HG02610 (cell line): ENCODE results near the gene CHAC1.
"Not testable (repeated sequence)": the region's sequence is repeated elsewhere in the genome, so short reads cannot be mapped to it uniquely, and the experiment has no call there.

Source experiments
- ATAC-seq: cut with Tn5 transposase; IDR thresholded peaks from one replicate; pipeline ENCODE4 v1.9.1; 2021; ENCODE audit warnings: mild to moderate bottlenecking, moderate library complexity; ENCODE audit not compliant: unreplicated experiment

Gene CHAC1

GRCh38 chr15:40936709-40937666, 16.3 kb upstream of the CHAC1 start:
- no peak for ATAC-seq

DNA sequence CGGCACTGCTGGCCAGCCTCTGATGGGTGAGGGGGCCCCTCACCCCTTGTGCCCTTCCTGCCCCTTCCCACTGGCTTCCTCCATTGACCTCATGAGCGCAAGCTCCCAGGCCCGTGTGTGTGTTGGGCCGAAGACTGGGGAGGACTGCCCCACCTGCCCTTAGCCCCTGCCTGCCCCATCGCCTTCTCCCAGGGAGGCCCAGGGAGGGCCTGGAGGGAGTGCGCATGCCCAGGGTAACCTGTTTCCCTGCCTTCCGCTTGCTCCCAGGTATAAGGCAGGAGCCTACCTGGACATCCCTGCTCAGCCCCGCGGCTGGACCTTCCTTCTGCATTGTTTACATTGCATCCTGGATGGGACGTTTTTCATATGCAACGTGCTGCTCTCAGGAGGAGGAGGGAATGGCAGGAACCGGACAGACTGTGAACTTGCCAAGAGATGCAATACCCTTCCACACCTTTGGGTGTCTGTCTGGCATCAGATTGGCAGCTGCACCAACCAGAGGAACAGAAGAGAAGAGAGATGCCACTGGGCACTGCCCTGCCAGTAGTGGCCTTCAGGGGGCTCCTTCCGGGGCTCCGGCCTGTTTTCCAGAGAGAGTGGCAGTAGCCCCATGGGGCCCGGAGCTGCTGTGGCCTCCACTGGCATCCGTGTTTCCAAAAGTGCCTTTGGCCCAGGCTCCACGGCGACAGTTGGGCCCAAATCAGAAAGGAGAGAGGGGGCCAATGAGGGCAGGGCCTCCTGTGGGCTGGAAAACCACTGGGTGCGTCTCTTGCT, 15.3 kb upstream of the CHAC1 start:
- ATAC-seq: no peak

DNA sequence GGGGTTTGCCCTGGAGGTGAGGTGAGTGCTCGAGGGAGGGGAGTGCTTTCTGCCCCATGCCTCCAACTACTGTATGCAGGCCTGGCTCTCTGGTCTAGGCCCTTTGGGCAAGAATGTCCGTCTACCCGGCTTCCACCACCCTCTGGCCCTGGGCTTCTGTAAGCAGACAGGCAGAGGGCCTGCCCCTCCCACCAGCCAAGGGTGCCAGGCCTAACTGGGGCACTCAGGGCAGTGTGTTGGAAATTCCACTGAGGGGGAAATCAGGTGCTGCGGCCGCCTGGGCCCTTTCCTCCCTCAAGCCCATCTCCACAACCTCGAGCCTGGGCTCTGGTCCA, 14.8 kb upstream of the CHAC1 start:
- no peak for ATAC-seq

- ATAC-seq: no peak
Measured at GRCh38 chr15:40940296-40940801, 12.9 kb upstream of the CHAC1 start.

GRCh38 chr15:40941068-40941527, 12.2 kb upstream of the CHAC1 start:
- peak; percentile 2 for ATAC-seq

- ATAC-seq: peak; percentile 64
Measured at GRCh38 chr15:40941528-40942336, 11.5 kb upstream of the CHAC1 start.

DNA sequence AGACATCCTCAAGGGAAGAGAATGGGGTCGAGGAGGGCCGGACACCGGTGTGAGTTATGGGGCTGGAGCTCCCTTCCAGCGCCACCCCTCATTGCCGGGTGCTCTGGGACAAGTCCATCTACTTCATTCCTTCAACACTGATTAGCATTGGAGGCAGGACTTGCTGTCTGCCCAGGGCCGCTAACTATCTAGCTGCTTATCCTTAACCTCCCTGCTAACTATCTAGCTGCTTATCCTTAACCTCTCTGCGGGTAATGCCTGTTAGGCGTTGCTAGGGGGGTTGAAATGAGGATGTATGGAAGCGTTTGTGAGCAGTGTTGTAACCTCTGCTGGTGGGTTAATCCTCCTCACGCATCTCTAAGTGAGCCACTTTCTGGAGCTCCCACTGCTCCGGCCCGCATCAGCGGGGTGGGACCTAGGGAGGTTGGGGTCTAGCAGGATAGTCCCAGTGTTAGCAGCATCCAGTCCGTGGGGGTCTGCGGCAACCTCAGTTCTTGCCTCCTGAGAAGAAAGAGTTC, 10.9 kb upstream of the CHAC1 start:
- no peak for ATAC-seq

- ATAC-seq: no peak
Measured at GRCh38 chr15:40942878-40943277, 10.4 kb upstream of the CHAC1 start.

DNA sequence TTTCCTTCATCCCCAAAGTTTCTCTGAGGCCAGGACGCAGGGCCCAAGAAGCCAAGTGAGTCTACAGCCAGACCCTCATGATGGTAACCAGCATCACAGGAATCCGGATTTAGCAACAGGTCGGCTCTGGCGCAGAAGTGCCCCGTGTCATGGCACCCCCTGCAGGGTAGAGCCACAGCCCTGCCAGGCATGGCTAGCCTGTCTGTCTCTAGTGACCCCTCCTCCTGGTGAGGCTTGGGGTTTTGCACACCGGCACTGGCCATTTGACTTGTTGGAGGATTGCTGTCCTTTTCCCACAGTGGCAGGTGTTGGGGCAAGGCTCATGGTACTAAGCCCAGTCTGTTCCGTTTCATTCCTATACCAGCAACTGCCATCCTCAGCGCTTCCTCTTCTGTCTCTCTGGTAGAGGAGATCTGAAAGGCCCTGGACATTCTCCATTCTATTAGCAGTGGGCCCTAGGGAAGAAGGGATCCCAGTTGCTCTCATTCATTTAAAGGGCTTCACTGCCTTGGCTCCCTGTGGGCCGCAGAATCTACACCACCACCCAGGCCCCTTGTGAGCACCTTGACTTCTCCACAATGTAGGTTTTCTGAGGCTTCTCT, 9.4 kb upstream of the CHAC1 start:
- ATAC-seq: no peak

DNA sequence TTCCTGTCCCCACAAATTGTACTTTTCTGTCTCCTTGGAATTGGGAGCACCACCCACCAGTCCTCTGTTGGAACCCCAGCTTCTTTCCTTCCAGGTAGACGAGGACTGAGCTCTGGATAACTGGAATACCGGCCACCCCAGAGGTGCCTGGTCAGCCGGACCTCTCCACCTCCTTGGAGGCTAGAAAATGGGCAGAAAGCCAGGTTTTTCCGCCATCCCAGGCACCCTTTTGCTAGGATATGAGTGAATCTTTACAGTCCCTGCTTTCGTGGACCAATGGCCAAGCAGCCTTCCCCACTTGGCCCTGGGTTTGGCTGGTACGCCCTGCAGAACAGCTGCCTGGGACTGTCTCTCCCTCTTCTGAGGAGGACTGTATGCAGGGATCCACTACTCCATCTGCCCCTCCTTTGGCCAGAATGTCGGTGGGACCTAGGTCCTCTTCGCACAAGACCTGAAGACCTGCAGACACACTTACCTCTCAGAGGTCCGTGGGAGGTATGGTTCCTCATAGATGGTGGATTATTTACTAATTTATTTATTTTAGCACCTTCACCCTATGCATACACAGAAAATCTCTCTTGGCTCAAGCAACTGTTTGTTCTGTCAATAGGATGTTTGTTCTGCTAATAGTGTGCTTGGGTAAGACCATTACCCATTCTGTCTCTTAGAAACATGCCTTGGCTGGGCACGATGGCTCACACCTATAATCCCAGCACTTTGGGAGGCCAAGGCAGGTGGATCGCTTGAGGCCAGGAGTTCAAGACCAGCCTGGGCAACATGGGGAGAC, 8.6 kb upstream of the CHAC1 start:
- ATAC-seq: no peak

DNA sequence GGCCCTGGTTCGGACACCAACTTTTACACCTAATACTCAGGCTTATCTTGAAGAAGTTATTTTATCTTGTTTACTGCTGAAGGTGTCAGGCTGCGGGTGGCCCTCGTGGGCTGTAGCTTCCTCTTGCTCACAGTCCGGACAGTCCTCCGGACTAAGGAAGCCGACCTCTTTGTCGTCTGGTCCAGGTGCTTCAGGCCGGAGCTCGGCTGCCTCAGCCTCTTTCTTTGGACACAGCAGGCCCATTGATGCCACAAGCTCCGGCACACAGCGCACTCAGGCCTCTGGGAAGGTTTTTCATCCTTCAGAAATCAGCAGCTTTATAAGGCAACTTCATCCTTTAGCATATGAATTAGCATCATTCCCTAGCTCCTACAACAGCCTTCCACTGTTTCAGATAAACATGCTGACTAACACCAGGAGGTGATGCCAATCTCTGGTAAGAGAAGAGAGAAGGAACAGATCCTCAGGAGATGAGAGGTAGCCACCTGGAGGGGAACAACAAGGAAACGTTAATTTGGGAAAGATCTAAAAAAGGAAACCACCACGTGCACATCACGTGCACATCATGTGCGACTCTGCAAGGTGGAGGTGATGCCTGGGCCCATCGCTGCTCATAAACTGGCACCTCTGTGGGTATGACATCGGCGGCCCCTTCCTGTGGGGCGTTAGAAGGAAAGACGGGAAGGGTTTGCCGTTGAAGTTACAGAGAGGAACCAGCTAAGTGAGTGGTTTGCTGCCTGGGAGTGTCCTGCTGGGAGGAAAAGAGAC, 4.4 kb upstream of the CHAC1 start:
- ATAC-seq: no peak

DNA sequence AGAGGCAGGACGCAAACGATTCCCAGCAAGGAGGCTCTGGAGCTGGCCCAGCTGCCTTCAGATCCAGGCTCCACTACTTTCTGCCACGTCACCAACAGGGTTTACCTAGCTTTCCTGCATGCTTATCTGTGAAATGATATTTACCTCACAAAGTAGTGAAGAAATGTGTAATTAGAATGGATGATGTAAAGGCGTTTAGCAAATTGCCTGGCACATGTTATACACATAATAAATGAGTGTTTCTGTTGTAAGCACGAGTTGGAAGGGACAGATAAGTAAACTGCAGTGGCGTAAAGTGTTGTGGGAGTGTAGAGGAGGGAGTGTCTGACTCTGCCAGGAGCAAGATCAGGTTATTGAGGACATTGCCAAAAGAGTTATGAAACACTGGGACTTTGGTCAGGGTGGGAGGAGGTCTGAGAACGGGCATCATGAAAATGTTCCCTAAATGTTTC, 3.5 kb upstream of the CHAC1 start:
- ATAC-seq: no peak

DNA sequence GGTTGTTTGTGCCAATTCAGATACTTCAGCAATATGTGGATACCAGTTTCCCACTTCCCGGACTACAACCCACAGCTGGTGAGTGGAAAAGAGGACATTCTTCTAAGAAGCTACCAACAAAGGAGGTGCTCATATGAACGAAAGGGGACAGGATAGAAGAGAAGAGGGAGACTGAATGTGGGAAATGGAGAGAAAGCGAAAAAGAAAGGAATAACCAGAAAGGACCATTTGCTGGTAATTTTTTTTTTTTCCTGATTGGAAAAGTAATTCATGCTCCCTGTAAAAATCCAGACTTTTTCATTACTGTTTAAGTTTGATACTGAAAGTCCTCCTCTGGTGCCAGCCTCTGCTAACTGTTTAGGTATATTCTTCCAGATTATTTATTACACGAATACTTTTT, 1.5 kb upstream of the CHAC1 start:
- ATAC-seq: no peak

- ATAC-seq: no peak
Measured at GRCh38 chr15:40952301-40952900, 870 bp upstream of the CHAC1 start.

DNA sequence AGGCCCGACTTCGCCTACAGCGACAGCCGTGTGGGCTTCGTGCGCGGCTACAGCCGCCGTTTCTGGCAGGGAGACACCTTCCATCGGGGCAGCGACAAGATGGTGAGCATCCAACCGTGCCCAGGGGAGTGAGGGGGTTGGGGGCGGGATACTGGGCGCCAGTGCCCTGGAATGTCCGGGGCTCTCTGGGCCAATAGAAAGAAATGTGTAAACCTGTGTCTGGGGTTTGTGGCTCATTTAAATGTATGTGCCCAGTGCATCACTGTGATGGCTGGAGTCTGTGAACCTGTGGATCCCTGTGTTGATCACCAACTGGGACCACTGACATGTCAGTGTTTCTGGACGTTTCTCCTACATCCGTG, 423 bp downstream of the CHAC1 start:
- no peak for ATAC-seq

DNA sequence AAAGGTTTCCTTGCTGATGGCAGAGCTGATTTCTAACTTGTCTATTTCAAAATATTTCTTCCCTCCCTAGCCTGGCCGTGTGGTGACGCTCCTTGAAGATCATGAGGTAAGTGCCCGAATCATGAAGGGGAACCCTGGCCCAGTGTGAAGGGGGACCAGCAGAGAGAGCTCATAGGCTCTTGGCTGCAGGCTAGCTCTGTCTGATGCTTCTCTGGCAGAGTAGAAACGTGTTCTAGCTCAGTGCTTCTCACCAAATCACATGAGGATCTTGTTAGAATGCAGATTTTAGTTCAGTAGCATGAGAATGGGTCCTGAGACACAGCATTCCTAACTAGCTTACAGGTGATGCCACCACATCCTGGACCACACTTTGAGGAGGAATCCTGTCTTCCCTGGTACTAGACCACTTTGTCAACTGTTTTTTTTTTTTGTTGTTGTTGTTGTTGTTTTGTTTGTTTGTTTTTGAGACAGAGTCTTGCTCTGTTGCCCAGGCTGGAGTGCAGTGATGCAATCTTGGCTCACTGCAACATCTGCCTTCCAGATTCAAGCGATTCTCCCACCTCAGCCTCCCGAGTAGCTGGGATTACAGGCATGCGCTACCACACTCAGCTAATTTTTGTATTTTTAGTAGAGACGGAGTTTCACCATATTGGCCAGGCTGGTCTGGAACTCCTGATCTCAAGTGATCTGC, 1.0 kb downstream of the CHAC1 start:
- not testable (repeated sequence) for ATAC-seq

DNA sequence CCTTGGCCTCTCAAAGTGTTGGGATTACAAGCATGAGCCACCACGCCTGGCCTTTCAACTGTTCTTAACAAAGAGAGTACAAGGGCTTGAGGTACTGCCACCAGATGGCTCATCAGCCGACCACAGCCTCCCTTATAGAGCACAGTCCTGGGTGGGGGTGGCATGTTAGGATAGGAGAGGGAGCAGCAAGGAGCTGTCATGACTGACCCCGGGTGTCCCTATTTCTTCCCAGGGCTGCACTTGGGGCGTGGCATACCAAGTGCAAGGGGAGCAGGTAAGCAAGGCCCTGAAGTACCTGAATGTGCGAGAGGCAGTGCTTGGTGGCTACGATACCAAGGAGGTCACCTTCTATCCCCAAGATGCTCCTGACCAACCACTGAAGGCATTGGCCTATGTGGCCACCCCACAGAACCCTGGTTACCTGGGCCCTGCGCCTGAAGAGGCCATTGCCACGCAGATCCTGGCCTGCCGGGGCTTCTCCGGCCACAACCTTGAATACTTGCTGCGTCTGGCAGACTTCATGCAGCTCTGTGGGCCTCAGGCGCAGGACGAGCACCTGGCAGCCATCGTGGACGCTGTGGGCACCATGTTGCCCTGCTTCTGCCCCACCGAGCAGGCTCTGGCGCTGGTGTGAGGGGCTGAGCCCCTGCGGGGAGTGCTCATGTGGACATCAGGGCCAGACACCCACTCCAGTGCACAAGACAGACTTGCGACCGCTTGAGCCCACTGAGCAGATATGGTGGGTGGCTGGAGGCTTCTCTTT, 2.1 kb downstream of the CHAC1 start:
- no peak for ATAC-seq
